ENCODE data around the gene TMEM213. TPM values are rescaled to one million over a fixed set of nuclear protein-coding genes. Genes with fewer than 3 reads are reported as not detected.
A peak's percentile ranks its signal among the peaks of the same experiment; 100 is the strongest.

TMEM213 gene
- total and polyA plus RNA-seq, 10 of the 15 experiments (the other 5 are each of a cell fraction or from before 2014, with no cell fraction given): not detected

DNA sequence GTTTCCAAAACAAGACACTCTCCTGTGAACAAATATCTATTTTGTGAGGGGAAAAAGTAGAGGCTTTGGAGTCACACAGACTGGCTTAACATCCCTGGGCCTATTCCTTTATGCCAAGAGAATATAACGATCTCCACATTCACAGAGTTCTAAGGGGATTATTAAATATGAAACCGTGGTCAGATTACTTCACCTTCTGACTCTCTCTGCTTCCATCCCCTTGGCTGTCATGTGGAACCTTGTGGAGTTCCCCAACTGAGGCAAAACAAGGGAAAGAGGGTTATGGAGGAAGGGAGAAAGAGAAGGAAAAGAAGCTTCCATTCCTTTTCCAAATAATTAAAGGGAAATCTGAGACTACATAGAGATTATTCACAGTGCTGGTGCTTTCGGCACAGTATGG is 55.7 kb downstream of the TMEM213 start:
- WGBS (ENCODE audit: insufficient coverage, insufficient replicate concordance, low lambda C conversion rate, missing lambda C conversion rate): 29% methylated on average over 3 of the region's 3 CpGs
- DNase-seq (ENCODE audit: low read depth, low spot score) (no peak), FAIRE-seq (no peak), ATAC-seq (peak; percentile 66)
- Histone ChIP-seq H3K27me3 (replicated peaks in 1 of 2; ENCODE audit: control insufficient read depth in 2 of 2, insufficient read depth in 2 of 2, low read length in 1 of 2) (no peaks in the 10 kb centered on the region), H3K9ac (ENCODE audit: control insufficient read depth, insufficient read depth, low read length) (no peak overlapping the region), H3K4me3 (no peak overlapping the region), H3K4me1 (ENCODE audit: control insufficient read depth, insufficient read depth, low read length) (no peaks in the 10 kb centered on the region), H4K20me1 (ENCODE audit: control insufficient read depth, insufficient read depth) (no peaks in the 10 kb centered on the region), H3K79me2 (ENCODE audit: control insufficient read depth, insufficient read depth, low read length) (no peaks in the 10 kb centered on the region), H2AFZ (ENCODE audit: control insufficient read depth, low read depth, low read length) (no peak overlapping the region), H3K4me2 (ENCODE audit: control insufficient read depth, insufficient read depth) (no peak overlapping the region), H3K36me3 (ENCODE audit: control insufficient read depth in 2 of 2, insufficient read depth in 2 of 2, low read length in 1 of 2) (no peaks in the 10 kb centered on the region), H3K9me3 (replicated peaks; ENCODE audit: control insufficient read depth, insufficient read depth, low read length) (peaks cover 2% of the 10 kb centered on the region; the same call in 1 of the 3 replicates), H3K27ac (ENCODE audit: control insufficient read depth, insufficient read depth) (no peak overlapping the region)
- RAD21 ChIA-PET (ENCODE audit: unreplicated experiment): no interaction called here
- SMC1A ChIA-PET (ENCODE audit: uncharacterized antibody, unreplicated experiment): no interaction called here
- intact Hi-C loops (cut with micrococcal nuclease; ENCODE audit: unreplicated experiment): no loop called here
- in situ Hi-C loops (cut with MboI): no loop called here
- CTCF ChIA-PET: interaction anchor here (1.5 kb wide), 1 partner anchor 32 kb away, joined by 4 read pairs; no protein-coding TSS in a partner anchor
- POLR2A ChIA-PET: no interaction called here
- TF ChIP-seq TCF12 (IDR thresholded peaks at IDR 0.05; ENCODE audit: low read depth, low read length): no peak
- peak; percentile 56; the same call in 1 of the 2 replicates for TF ChIP-seq RUNX3 (IDR thresholded peaks at IDR 0.05; ENCODE audit: low read length)
- no peak for TF ChIP-seq ZNF217 (IDR thresholded peaks at IDR 0.05)
- TF ChIP-seq EED (IDR thresholded peaks at IDR 0.05; ENCODE audit: low read depth): peak; percentile 84
- TF ChIP-seq, protein P1, sequence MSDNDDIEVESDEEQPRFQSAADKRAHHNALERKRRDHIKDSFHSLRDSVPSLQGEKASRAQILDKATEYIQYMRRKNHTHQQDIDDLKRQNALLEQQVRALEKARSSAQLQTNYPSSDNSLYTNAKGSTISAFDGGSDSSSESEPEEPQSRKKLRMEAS (IDR thresholded peaks at IDR 0.05; ENCODE audit: low read depth, low read length): no peak
- TF ChIP-seq CHD4 (IDR thresholded peaks at IDR 0.05): no peak
- TF ChIP-seq, protein P2, sequence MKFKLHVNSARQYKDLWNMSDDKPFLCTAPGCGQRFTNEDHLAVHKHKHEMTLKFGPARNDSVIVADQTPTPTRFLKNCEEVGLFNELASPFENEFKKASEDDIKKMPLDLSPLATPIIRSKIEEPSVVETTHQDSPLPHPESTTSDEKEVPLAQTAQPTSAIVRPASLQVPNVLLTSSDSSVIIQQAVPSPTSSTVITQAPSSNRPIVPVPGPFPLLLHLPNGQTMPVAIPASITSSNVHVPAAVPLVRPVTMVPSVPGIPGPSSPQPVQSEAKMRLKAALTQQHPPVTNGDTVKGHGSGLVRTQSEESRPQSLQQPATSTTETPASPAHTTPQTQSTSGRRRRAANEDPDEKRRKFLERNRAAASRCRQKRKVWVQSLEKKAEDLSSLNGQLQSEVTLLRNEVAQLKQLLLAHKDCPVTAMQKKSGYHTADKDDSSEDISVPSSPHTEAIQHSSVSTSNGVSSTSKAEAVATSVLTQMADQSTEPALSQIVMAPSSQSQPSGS (IDR thresholded peaks at IDR 0.05; ENCODE audit: low read length): 0 out of 2 replicates have a peak, but pooled peaks have one; percentile 22
- TF ChIP-seq EGR1 (IDR thresholded peaks at IDR 0.05; ENCODE audit: borderline replicate concordance in 1 of 2, low read depth in 2 of 2, low read length in 2 of 2): no peak
- TF ChIP-seq NFIC (IDR thresholded peaks at IDR 0.05; ENCODE audit: low read depth, low read length): peak; percentile 51; the same call in 1 of the 2 replicates
- no peak for TF ChIP-seq RB1 (IDR thresholded peaks at IDR 0.05; ENCODE audit: borderline replicate concordance)
- TF ChIP-seq IKZF2 (IDR thresholded peaks at IDR 0.05): peak in 1 of 2 experiments; percentile 27; a peak in 1 of 4 replicates
- no peak for TF ChIP-seq SUZ12 (IDR thresholded peaks at IDR 0.05; ENCODE audit: unreplicated experiment)
- TF ChIP-seq, protein P3, sequence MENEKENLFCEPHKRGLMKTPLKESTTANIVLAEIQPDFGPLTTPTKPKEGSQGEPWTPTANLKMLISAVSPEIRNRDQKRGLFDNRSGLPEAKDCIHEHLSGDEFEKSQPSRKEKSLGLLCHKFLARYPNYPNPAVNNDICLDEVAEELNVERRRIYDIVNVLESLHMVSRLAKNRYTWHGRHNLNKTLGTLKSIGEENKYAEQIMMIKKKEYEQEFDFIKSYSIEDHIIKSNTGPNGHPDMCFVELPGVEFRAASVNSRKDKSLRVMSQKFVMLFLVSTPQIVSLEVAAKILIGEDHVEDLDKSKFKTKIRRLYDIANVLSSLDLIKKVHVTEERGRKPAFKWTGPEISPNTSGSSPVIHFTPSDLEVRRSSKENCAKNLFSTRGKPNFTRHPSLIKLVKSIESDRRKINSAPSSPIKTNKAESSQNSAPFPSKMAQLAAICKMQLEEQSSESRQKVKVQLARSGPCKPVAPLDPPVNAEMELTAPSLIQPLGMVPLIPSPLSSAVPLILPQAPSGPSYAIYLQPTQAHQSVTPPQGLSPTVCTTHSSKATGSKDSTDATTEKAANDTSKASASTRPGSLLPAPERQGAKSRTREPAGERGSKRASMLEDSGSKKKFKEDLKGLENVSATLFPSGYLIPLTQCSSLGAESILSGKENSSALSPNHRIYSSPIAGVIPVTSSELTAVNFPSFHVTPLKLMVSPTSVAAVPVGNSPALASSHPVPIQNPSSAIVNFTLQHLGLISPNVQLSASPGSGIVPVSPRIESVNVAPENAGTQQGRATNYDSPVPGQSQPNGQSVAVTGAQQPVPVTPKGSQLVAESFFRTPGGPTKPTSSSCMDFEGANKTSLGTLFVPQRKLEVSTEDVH (IDR thresholded peaks at IDR 0.05; ENCODE audit: low read depth, partially characterized antibody): no peak
- no peak for TF ChIP-seq NR2C1 (IDR thresholded peaks at IDR 0.05)
- TF ChIP-seq IKZF1 (conservative IDR thresholded peaks at IDR 0.05): 0 out of 2 replicates have a peak, but pooled peaks have one; percentile 20
- TF ChIP-seq BRCA1 (IDR thresholded peaks at IDR 0.05; ENCODE audit: low read depth, low read length): no peak
- TF ChIP-seq JUNB (IDR thresholded peaks at IDR 0.05): peak; percentile 70
- TF ChIP-seq RAD21 (IDR thresholded peaks at IDR 0.05; ENCODE audit: insufficient read depth, low read depth, low read length): no peak
- no TSS peak for BruUV-seq (replicated peaks)
